ENCODE data around the gene GCSAM. TPM values are rescaled to one million over a fixed set of nuclear protein-coding genes. Genes with fewer than 3 reads are reported as not detected.

The GCSAM gene
- total RNA-seq, 4 donors from 2014 or later, result 0.40 to 5.8 TPM; not detected in 2

- Histone ChIP-seq H3K9me3 (no peaks in the 10 kb centered on the region), H3K27me3 (no peaks in the 10 kb centered on the region), H3K27ac (peak overlapping the region in 1 of 4 donors; percentile 20), H3K4me3 (no peak overlapping the region), H3K4me1 (no peaks in the 10 kb centered on the region), H3K36me3 (no peaks in the 10 kb centered on the region)
- TF ChIP-seq, protein P1, sequence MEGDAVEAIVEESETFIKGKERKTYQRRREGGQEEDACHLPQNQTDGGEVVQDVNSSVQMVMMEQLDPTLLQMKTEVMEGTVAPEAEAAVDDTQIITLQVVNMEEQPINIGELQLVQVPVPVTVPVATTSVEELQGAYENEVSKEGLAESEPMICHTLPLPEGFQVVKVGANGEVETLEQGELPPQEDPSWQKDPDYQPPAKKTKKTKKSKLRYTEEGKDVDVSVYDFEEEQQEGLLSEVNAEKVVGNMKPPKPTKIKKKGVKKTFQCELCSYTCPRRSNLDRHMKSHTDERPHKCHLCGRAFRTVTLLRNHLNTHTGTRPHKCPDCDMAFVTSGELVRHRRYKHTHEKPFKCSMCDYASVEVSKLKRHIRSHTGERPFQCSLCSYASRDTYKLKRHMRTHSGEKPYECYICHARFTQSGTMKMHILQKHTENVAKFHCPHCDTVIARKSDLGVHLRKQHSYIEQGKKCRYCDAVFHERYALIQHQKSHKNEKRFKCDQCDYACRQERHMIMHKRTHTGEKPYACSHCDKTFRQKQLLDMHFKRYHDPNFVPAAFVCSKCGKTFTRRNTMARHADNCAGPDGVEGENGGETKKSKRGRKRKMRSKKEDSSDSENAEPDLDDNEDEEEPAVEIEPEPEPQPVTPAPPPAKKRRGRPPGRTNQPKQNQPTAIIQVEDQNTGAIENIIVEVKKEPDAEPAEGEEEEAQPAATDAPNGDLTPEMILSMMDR (IDR thresholded peaks at IDR 0.05), result peak in 1 of 6 experiments; percentile 6
- TF ChIP-seq POLR2A (IDR thresholded peaks at IDR 0.05), result no peak
- DNase-seq, result peak in 2 of 3 donors; percentile 62 to 68
Observed at GRCh38 chr3:112117841-112118571, 15.0 kb downstream of the GCSAM start.

GRCh38 chr3:112117415-112117814 lies 15.6 kb downstream of the GCSAM start:
- DNase-seq, result no peak
- H3K27ac ChIP-seq, result no peak overlapping the region
- H3K27me3 ChIP-seq, result no peaks in the 10 kb centered on the region
- H3K9me3 ChIP-seq, result no peaks in the 10 kb centered on the region
- H3K4me3 ChIP-seq, result no peak overlapping the region
- no peaks in the 10 kb centered on the region for H3K36me3 ChIP-seq
- no peaks in the 10 kb centered on the region for H3K4me1 ChIP-seq
- TF ChIP-seq, protein P1 (IDR thresholded peaks at IDR 0.05), result no peak
- TF ChIP-seq POLR2A (IDR thresholded peaks at IDR 0.05), result no peak

DNA sequence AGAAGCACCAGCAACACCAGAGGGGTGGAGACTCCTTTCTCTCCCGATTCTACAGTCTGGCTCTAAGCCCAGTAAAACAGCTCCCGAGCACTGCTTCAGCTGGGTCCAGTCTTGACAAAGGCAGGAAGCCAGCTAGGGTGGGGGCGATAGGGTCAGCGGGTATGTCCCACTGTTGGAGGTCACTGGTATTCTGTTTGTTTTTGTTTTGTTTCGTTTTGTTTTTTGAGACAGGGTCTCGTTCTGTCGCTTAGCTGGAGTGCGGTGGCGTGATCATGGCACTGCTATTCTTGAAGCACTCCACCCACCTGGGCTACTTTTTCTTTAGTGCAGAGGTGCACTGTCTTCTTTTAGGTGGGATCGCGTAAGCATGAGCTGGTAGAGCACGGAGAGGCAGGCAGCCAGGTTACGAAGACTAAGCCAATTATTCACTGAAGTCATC lies 16.3 kb downstream of the GCSAM start:
- no peaks in the 10 kb centered on the region for H3K4me1 ChIP-seq
- H3K27ac ChIP-seq, result no peak overlapping the region
- DNase-seq, result no peak
- no peaks in the 10 kb centered on the region for H3K9me3 ChIP-seq
- no peak overlapping the region for H3K4me3 ChIP-seq
- no peaks in the 10 kb centered on the region for H3K36me3 ChIP-seq
- no peak for TF ChIP-seq POLR2A (IDR thresholded peaks at IDR 0.05)
- TF ChIP-seq, protein P1 (IDR thresholded peaks at IDR 0.05), result no peak
- H3K27me3 ChIP-seq, result no peaks in the 10 kb centered on the region

GRCh38 chr3:112115806-112116383 lies 17.2 kb downstream of the GCSAM start:
- Histone ChIP-seq H3K9me3 (no peaks in the 10 kb centered on the region), H3K36me3 (no peaks in the 10 kb centered on the region), H3K4me1 (no peaks in the 10 kb centered on the region), H3K27me3 (no peaks in the 10 kb centered on the region), H3K27ac (no peak overlapping the region), H3K4me3 (no peak overlapping the region)
- no peak for DNase-seq
- no peak for TF ChIP-seq POLR2A (IDR thresholded peaks at IDR 0.05)
- TF ChIP-seq, protein P1 (IDR thresholded peaks at IDR 0.05), result no peak

GRCh38 chr3:112115161-112115739 lies 17.8 kb downstream of the GCSAM start:
- TF ChIP-seq POLR2A (IDR thresholded peaks at IDR 0.05), result no peak
- TF ChIP-seq, protein P1 (IDR thresholded peaks at IDR 0.05), result no peak
- Histone ChIP-seq H3K36me3 (peaks cover 0 to 4% (median 0%) of the 10 kb centered on the region in 3 donors), H3K27ac (peak overlapping the region in 1 of 4 donors; percentile 49), H3K4me1 (no peaks in the 10 kb centered on the region), H3K4me3 (no peak overlapping the region), H3K27me3 (no peaks in the 10 kb centered on the region), H3K9me3 (no peaks in the 10 kb centered on the region)
- DNase-seq, result no peak
